SK-N-SH (cell line): Measurements from ENCODE around the gene CNPY2. TPM values are rescaled to one million over a fixed set of nuclear protein-coding genes. Genes with fewer than 3 reads are reported as not detected.
A peak's percentile ranks its signal among the peaks of the same experiment; 100 is the strongest.

Source experiments
- CTCF ChIA-PET: fragments of 300-600, 350-600 bp; formaldehyde crosslinking; extraction: SDS; loops from one replicate; lab custom pipeline; 2021; lab: Yijun Ruan, JAX
- POLR2A ChIA-PET: fragments of 350-600 bp; sonication (Branson Sonifier 250); formaldehyde crosslinking; extraction: SDS; loops from one replicate; lab custom pipeline; 2020; ENCODE audit warnings: antibody characterized with exemption, inconsistent platforms; lab: Yijun Ruan, JAX
- DNase-seq: peaks from one replicate; pipeline ENCODE4 v3.0.0; 2012
- H2AFZ ChIP-seq: fragments of 200-600 bp; sonication (generic); 2 replicates; pipeline ENCODE4 v1.8.1; 2016; ENCODE audit warnings: antibody characterized with exemption, mild to moderate bottlenecking, low read depth
- H3F3A ChIP-seq: fragments of 200-600 bp; sonication (generic); replicated peaks from 2 replicates; pipeline ENCODE3; 2016; ENCODE audit warnings: antibody characterized with exemption, mild to moderate bottlenecking; ENCODE audit not compliant: insufficient read depth
- H3K27ac ChIP-seq, 2 experiments: fragments of 200-500 bp in 1 of 2; fragments of 200-600 bp in 1 of 2; sonication (Bioruptor generic) in 1 of 2; sonication (generic), shearing (Covaris generic) in 1 of 2; 2 replicates each; pipeline versions ENCODE4 v1.5.1 to v1.6.1; 2014 to 2016; ENCODE audit warnings: low read depth in 2 of 2, inconsistent platforms in 1 of 2, low read length in 1 of 2, mild to moderate bottlenecking in 1 of 2, mixed read lengths in 1 of 2
- H3K27me3 ChIP-seq: fragments of 200-600 bp; sonication (generic), shearing (Covaris generic); 2 replicates; pipeline ENCODE4 v1.6.1; 2016; ENCODE audit warnings: mixed run types; ENCODE audit not compliant: insufficient read depth
- H3K36me3 ChIP-seq, 2 experiments: fragments of 200-500 bp in 1 of 2; fragments of 200-600 bp in 1 of 2; sonication (Bioruptor generic) in 1 of 2; sonication (generic) in 1 of 2; replicated peaks in 1 of 2; 2 replicates each; pipeline versions ENCODE3 to v1.5.1; 2014 to 2016; ENCODE audit warnings: low read length in 1 of 2, mild to moderate bottlenecking in 1 of 2; ENCODE audit not compliant: insufficient read depth in 2 of 2, control insufficient read depth in 1 of 2
- H3K4me1 ChIP-seq, 2 experiments: fragments of 200-500 bp in 1 of 2; fragments of 200-600 bp in 1 of 2; sonication (Bioruptor generic) in 1 of 2; sonication (generic), shearing (Covaris generic) in 1 of 2; 2 replicates each; pipeline versions ENCODE4 v1.5.1 to v1.6.1; 2014 to 2016; ENCODE audit warnings: low read depth in 1 of 2, low read length in 1 of 2, mixed run types in 1 of 2; ENCODE audit not compliant: insufficient read depth in 2 of 2, control insufficient read depth in 1 of 2
- H3K4me2 ChIP-seq: fragments of 200-600 bp; sonication (generic), shearing (Covaris generic); 2 replicates; pipeline ENCODE4 v1.6.1; 2017; ENCODE audit warnings: mixed run types
- H3K4me3 ChIP-seq, 2 experiments: fragments of 200-500 bp in 1 of 2; fragments of 200-600 bp in 1 of 2; sonication (Bioruptor generic) in 1 of 2; sonication (generic), shearing (Covaris generic) in 1 of 2; 2 replicates each; pipeline versions ENCODE4 v1.5.1 to v1.8.1; 2014 to 2016; ENCODE audit warnings: low read depth in 2 of 2, inconsistent platforms in 1 of 2, low read length in 1 of 2, mild to moderate bottlenecking in 1 of 2, mixed read lengths in 1 of 2, moderate library complexity in 1 of 2
- H3K79me2 ChIP-seq: fragments of 200-600 bp; sonication (generic); 2 replicates; pipeline ENCODE4 v1.8.1; 2017; ENCODE audit warnings: mild to moderate bottlenecking; ENCODE audit not compliant: insufficient read depth
- H3K9ac ChIP-seq: fragments of 200-600 bp; sonication (generic); 2 replicates; pipeline ENCODE4 v1.6.1; 2017; ENCODE audit warnings: mixed run types
- H3K9me2 ChIP-seq: fragments of 200-600 bp; sonication (generic); 2 replicates; pipeline ENCODE4 v1.6.1; 2017; ENCODE audit warnings: mixed run types
- H3K9me3 ChIP-seq: fragments of 200-600 bp; sonication (generic); 2 replicates; pipeline ENCODE4 v1.6.1; 2017; ENCODE audit warnings: mixed run types, mild to moderate bottlenecking, moderate library complexity
- H4K20me1 ChIP-seq: fragments of 200-600 bp; sonication (generic); 2 replicates; pipeline ENCODE4 v1.6.1; 2017; ENCODE audit warnings: mild to moderate bottlenecking, mixed run types; ENCODE audit not compliant: insufficient read depth
- ELF1 ChIP-seq: IDR thresholded peaks from 2 replicates; pipeline ENCODE4 v1.4.0; 2012
- EP300 ChIP-seq, 2 experiments: IDR thresholded peaks; 2 replicates each; pipeline versions ENCODE4 v1.4.0 to v1.6.1; 2012; ENCODE audit warnings: borderline replicate concordance in 1 of 2, low read depth in 1 of 2, low read length in 1 of 2
- EZH2phosphoT487 ChIP-seq: fragments of 200-600 bp; sonication (generic); IDR thresholded peaks from 2 replicates; pipeline ENCODE4 v1.6.1; 2017; ENCODE audit warnings: low read depth, mixed run types, mild to moderate bottlenecking, antibody characterized with exemption, moderate library complexity, borderline replicate concordance
- FOXJ3 ChIP-seq: sonication (generic); formaldehyde crosslinking; IDR thresholded peaks from 2 replicates; pipeline ENCODE4 v1.5.1; 2020; ENCODE audit warnings: mild to moderate bottlenecking, missing genetic modification reagents
- GATA2 ChIP-seq: sonication (generic); formaldehyde crosslinking; IDR thresholded peaks from 2 replicates; pipeline ENCODE4 v1.5.0; 2020; ENCODE audit warnings: mild to moderate bottlenecking, missing genetic modification reagents
- IRF3 ChIP-seq: fragments of 150-350 bp; IDR thresholded peaks from 2 replicates; pipeline ENCODE4 v1.6.1; 2016; ENCODE audit warnings: mild to moderate bottlenecking, low read depth, low read length
- MEF2A ChIP-seq: IDR thresholded peaks from 2 replicates; pipeline ENCODE4 v1.4.0; 2012; ENCODE audit warnings: low read depth, borderline replicate concordance
- MXI1 ChIP-seq: IDR thresholded peaks from 2 replicates; pipeline ENCODE4 v1.6.1; 2012; ENCODE audit warnings: mild to moderate bottlenecking, low read depth, low read length, improper control_type of control experiment
- NRF1 ChIP-seq: IDR thresholded peaks from 2 replicates; pipeline ENCODE4 v1.6.1; 2012; ENCODE audit warnings: low read depth, mild to moderate bottlenecking, low read length
- RFX5 ChIP-seq: IDR thresholded peaks from 2 replicates; pipeline ENCODE4 v1.6.1; 2012; ENCODE audit warnings: mild to moderate bottlenecking, improper control_type of control experiment, low read length
- RXRA ChIP-seq: IDR thresholded peaks from 2 replicates; pipeline ENCODE4 v1.4.0; 2012; ENCODE audit warnings: low read depth, mild to moderate bottlenecking, borderline replicate concordance
- SIN3A ChIP-seq: IDR thresholded peaks from 2 replicates; pipeline ENCODE4 v1.6.1; 2012; ENCODE audit warnings: low read depth, mild to moderate bottlenecking, low read length, moderate library complexity, borderline replicate concordance
- SMC3 ChIP-seq: IDR thresholded peaks from 2 replicates; pipeline ENCODE4 v1.6.1; 2012; ENCODE audit warnings: low read depth, low read length, improper control_type of control experiment
- TAF1 ChIP-seq: IDR thresholded peaks from 2 replicates; pipeline ENCODE4 v1.6.1; 2012; ENCODE audit warnings: low read depth, mild to moderate bottlenecking, low read length, moderate library complexity, borderline replicate concordance
- TEAD4 ChIP-seq: IDR thresholded peaks from 2 replicates; pipeline ENCODE4 v1.4.0; 2012; ENCODE audit warnings: mild to moderate bottlenecking, borderline replicate concordance; ENCODE audit not compliant: insufficient read depth
- USF1 ChIP-seq: IDR thresholded peaks from 2 replicates; pipeline ENCODE4 v1.4.0; 2012; ENCODE audit warnings: low read depth, borderline replicate concordance
- USF2 ChIP-seq: fragments of 150-350 bp; IDR thresholded peaks from 2 replicates; pipeline ENCODE4 v1.6.1; 2017; ENCODE audit warnings: antibody characterized with exemption, low read length, low read depth, borderline replicate concordance
- ZBTB33 ChIP-seq: IDR thresholded peaks from 2 replicates; pipeline ENCODE4 v1.4.0; 2012; ENCODE audit warnings: low read depth, borderline replicate concordance
- WGBS: methylation state at CpG from one replicate; pipeline ENCODE4 v1.1.6; 2017; ENCODE audit warnings: low lambda C conversion rate; 5-methylcytosine and 5-hydroxymethylcytosine counted together
- polyA plus RNA-seq, 3 experiments: library from polyadenylated mRNA; depleted of rRNA; stranded (reverse); fragments of >200 nt; gene quantifications; 2 replicates each; pipeline ENCODE4 v1.2.3, GENCODE V29; 2012

Gene CNPY2
- polyA plus RNA-seq, 1 of the 3 experiments (the other 2 are of a cell fraction): 191 TPM

GRCh38 chr12:56267443-56268071 is 48.2 kb downstream of the CNPY2 start:
- TF ChIP-seq FOXJ3 (CRISPR knock-in tag) (no peak), RXRA (0 out of 2 replicates have a peak, but pooled peaks have one; percentile 23)
- Histone ChIP-seq H3F3A (peaks cover 48% of the 10 kb centered on the region), H3K4me1 (peaks cover 0 to 8% of the 10 kb centered on the region in 2 experiments; a peak in 1 of 4 replicates), H4K20me1 (no peaks in the 10 kb centered on the region), H3K36me3 (peaks cover 16 to 31% of the 10 kb centered on the region in 2 experiments), H3K27ac (peak overlapping the region; percentile 88 to 92; a peak in 3 of 4 replicates), H3K4me2 (peak overlapping the region; percentile 86), H2AFZ (peak overlapping the region; percentile 96), H3K27me3 (no peaks in the 10 kb centered on the region), H3K4me3 (peak overlapping the region; percentile 69 to 74), H3K9me2 (no peaks in the 10 kb centered on the region), H3K79me2 (no peaks in the 10 kb centered on the region), H3K9ac (peak overlapping the region; percentile 85), H3K9me3 (no peaks in the 10 kb centered on the region)
- WGBS: 36% methylated on average over 21 of the region's 21 CpGs
- DNase-seq: peak; percentile 53
- ChIA-PET POLR2A (interaction anchor here (0.6 to 1.8 kb wide), 11 partner anchors 9 to 222 kb away, joined by 3 to 12 read pairs (median 4); partner anchors contain the start of genes ANKRD52, CNPY2, CS and RNF41), CTCF (interaction anchor here (0.5 to 5.2 kb wide), 13 partner anchors 10 to 1316 kb away, joined by 3 to 49 read pairs (median 5); partner anchors contain the start of genes ANKRD52, CNPY2, PA2G4 and RAB5B)

GRCh38 chr12:56266693-56267442 is 48.9 kb downstream of the CNPY2 start, which contains the start of gene COQ10A:
Gene COQ10A (plus strand): TSS chr12:56266942. CDS start chr12:56267119, 177 bp downstream.
- CTCF ChIA-PET: interaction anchor here (0.5 to 5.2 kb wide), 18 partner anchors 10 to 1317 kb away, joined by 3 to 49 read pairs (median 3); partner anchors contain the start of genes ANKRD52, CNPY2, PA2G4 and RNF41
- peaks cover 4 to 8% of the 10 kb centered on the region in 2 experiments; a peak in 1 of 4 replicates for H3K4me1 ChIP-seq
- 0 out of 2 replicates have a peak, but pooled peaks have one; percentile 11 for TF ChIP-seq SIN3A
- peak; percentile 84 for TF ChIP-seq MXI1
- TF ChIP-seq RFX5: peak; percentile 75
- TF ChIP-seq MEF2A: no peak
- no peak for TF ChIP-seq EZH2phosphoT487
- TF ChIP-seq NRF1: peak; percentile 62
- TF ChIP-seq IRF3: 0 out of 2 replicates have a peak, but pooled peaks have one; percentile 5
- no peak for TF ChIP-seq TEAD4
- no peak for TF ChIP-seq EP300 (IDR thresholded peaks at IDR 0.05; ENCODE audit: borderline replicate concordance in 1 of 2, low read depth in 1 of 2, low read length in 1 of 2)
- no peak for TF ChIP-seq ZBTB33
- no peak for TF ChIP-seq USF1
- TF ChIP-seq GATA2 (CRISPR knock-in tag): no peak
- no peak for TF ChIP-seq USF2
- no peak for TF ChIP-seq SMC3
- TF ChIP-seq ELF1: no peak; the same call in 1 of the 2 replicates
- TF ChIP-seq TAF1: peak; percentile 77
- TF ChIP-seq RXRA: no peak

More at GRCh38 chr12:56266693-56267442, 48.9 kb downstream of the CNPY2 start, which contains the start of gene COQ10A:
- POLR2A ChIA-PET: interaction anchor here (0.6 to 1.8 kb wide), 12 partner anchors 9 to 197 kb away, joined by 3 to 12 read pairs (median 4); partner anchors contain the start of genes ANKRD52, CNPY2, CS and RNF41
- Histone ChIP-seq H3K4me2 (peak within 1 kb of the TSS; percentile 86), H3K27me3 (no peaks in the 10 kb centered on the region), H3K9me2 (no peaks in the 10 kb centered on the region), H3K36me3 (peaks cover 16 to 28% of the 10 kb centered on the region in 2 experiments), H3F3A (peaks cover 50% of the 10 kb centered on the region), H4K20me1 (no peaks in the 10 kb centered on the region), H3K27ac (peak within 1 kb of the TSS; percentile 88 to 92), H3K9me3 (no peaks in the 10 kb centered on the region), H3K79me2 (no peaks in the 10 kb centered on the region), H3K9ac (peak within 1 kb of the TSS; percentile 85), H2AFZ (peak within 1 kb of the TSS; percentile 96), H3K4me3 (peak within 1 kb of the TSS; percentile 69 to 74)
- 2% methylated on average over 51 of the region's 68 CpGs for whole genome bisulfite sequencing
- peak; percentile 98 for DNase-seq
